ENCODE data around the gene HOXD11.

Gene HOXD11

DNA sequence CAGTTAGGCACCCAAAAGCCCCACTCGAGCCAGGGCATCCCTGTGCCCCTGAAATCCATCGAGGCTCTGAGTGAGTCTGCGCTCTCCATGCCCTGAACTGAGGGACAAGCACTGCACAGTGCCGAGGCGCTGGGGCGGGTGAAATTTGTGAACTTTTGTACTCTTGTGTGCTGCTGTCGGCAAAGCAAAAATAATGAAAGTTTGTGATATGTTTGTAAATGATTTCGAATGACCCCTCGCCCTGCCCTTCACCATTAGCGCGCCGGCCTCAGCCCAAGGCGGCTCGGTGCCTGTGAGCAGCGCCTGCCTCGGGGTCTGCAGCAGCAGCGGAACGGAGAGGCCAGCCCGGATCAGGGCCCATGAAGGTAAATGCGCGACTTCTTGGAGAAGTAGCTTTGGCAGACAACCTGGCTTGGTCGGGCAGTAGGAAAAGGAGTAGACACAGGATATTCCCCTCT is 42.4 kb downstream of the HOXD11 start:
- no peak for TF ChIP-seq NFIC (IDR thresholded peaks at IDR 0.05)

DNA sequence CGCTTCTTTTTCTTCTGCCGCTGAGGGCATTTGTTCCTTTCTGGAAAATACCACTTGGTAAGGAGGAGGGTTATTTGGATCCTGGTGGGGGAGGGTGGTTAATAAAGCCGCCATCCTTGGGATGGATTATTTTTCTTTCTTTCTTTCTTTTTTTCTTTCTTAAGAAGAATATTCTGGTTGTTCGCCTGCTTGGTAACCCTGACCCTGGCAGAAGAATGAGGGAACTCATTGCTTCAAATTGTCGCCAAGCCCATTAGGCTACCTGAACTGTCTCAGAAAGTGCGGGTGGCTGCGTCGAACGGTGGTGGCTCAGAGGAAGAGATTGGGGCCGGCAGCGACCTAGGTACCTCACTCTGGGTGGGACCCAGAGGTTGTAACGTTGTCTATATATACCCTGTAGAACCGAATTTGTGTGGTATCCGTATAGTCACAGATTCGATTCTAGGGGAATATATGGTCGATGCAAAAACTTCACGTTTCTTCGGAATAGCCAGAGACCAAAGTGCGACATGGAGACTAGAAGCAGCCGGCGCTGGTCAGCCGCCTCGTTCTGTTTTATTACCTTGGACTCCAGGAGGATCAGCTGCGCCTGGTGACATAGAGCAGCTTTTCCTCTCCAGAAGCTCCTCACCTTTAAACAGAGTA is 43.0 kb downstream of the HOXD11 start:
- TF ChIP-seq ZBTB7A (IDR thresholded peaks at IDR 0.05; ENCODE audit: low read depth): no peak
- TF ChIP-seq YY1 (IDR thresholded peaks at IDR 0.05; ENCODE audit: low read depth): no peak
- TF ChIP-seq, protein P1, sequence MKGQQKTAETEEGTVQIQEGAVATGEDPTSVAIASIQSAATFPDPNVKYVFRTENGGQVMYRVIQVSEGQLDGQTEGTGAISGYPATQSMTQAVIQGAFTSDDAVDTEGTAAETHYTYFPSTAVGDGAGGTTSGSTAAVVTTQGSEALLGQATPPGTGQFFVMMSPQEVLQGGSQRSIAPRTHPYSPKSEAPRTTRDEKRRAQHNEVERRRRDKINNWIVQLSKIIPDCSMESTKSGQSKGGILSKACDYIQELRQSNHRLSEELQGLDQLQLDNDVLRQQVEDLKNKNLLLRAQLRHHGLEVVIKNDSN (IDR thresholded peaks at IDR 0.05): no peak

DNA sequence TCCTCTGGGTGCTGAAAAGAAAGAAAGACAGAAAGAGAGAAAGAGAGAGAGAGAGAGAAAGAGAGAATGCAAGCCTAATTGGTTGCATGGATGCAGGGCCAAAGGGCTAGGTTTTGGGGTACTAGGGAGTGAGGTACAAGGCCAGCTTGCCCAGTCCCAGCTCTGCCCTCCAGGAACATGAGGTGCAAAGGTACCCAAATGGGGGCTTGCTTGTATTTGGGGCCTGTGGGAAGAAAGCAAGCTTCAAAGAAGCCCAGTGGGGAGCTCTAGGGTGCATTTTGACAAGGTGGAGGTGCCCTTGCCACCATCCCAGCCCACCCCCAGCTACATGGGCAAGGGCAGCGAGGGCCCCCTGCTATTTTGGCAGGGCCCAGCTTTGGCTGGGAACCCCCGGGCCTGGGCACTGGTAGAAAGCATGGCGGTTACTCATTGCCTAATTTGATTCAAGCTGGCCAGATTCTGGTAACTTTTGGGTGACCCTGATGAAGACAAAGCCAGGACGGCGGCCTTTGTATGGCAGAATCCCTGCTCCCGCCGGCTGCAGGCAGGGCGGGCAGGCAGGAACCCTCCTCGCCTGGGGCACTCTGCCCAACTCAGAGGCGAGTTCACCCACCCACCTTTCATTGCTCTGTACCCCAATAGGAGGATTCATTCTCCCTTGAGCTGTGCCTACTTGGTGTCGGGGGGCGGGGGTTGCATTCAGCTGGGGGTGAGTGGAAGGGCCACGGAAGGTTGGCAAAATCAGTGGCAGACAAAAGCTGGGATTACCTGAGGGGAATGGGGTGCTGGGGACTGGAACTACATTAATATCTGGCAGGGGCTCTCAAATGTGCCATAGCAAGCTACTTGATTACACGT is 43.7 kb downstream of the HOXD11 start:
- TF ChIP-seq ZBTB7A (IDR thresholded peaks at IDR 0.05; ENCODE audit: low read depth): no peak
- TF ChIP-seq, protein P2, sequence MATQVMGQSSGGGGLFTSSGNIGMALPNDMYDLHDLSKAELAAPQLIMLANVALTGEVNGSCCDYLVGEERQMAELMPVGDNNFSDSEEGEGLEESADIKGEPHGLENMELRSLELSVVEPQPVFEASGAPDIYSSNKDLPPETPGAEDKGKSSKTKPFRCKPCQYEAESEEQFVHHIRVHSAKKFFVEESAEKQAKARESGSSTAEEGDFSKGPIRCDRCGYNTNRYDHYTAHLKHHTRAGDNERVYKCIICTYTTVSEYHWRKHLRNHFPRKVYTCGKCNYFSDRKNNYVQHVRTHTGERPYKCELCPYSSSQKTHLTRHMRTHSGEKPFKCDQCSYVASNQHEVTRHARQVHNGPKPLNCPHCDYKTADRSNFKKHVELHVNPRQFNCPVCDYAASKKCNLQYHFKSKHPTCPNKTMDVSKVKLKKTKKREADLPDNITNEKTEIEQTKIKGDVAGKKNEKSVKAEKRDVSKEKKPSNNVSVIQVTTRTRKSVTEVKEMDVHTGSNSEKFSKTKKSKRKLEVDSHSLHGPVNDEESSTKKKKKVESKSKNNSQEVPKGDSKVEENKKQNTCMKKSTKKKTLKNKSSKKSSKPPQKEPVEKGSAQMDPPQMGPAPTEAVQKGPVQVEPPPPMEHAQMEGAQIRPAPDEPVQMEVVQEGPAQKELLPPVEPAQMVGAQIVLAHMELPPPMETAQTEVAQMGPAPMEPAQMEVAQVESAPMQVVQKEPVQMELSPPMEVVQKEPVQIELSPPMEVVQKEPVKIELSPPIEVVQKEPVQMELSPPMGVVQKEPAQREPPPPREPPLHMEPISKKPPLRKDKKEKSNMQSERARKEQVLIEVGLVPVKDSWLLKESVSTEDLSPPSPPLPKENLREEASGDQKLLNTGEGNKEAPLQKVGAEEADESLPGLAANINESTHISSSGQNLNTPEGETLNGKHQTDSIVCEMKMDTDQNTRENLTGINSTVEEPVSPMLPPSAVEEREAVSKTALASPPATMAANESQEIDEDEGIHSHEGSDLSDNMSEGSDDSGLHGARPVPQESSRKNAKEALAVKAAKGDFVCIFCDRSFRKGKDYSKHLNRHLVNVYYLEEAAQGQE (IDR thresholded peaks at IDR 0.05; ENCODE audit: low read depth): no peak
- TF ChIP-seq, protein P3, sequence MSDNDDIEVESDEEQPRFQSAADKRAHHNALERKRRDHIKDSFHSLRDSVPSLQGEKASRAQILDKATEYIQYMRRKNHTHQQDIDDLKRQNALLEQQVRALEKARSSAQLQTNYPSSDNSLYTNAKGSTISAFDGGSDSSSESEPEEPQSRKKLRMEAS (IDR thresholded peaks at IDR 0.05): no peak
- no peak for TF ChIP-seq TCF12 (IDR thresholded peaks at IDR 0.05; ENCODE audit: low read depth)
- no peak for TF ChIP-seq CEBPB (IDR thresholded peaks at IDR 0.05)
- TF ChIP-seq TEAD4 (IDR thresholded peaks at IDR 0.05): no peak
- no peak for TF ChIP-seq YY1 (IDR thresholded peaks at IDR 0.05; ENCODE audit: low read depth)
- no peak for TF ChIP-seq CREB1 (IDR thresholded peaks at IDR 0.05; ENCODE audit: low read depth)
- TF ChIP-seq RAD21 (IDR thresholded peaks at IDR 0.05; ENCODE audit: low read depth): no peak
- no peak for TF ChIP-seq NFIC (IDR thresholded peaks at IDR 0.05)
- TF ChIP-seq TAF1 (IDR thresholded peaks at IDR 0.05; ENCODE audit: low read depth): no peak
- TF ChIP-seq, protein P1 (IDR thresholded peaks at IDR 0.05): no peak
- TF ChIP-seq EP300 (IDR thresholded peaks at IDR 0.05; ENCODE audit: borderline replicate concordance): no peak
- no peak for TF ChIP-seq FOXM1 (IDR thresholded peaks at IDR 0.05; ENCODE audit: borderline replicate concordance, low read depth)
- no peak for TF ChIP-seq EGR1 (IDR thresholded peaks at IDR 0.05)

DNA sequence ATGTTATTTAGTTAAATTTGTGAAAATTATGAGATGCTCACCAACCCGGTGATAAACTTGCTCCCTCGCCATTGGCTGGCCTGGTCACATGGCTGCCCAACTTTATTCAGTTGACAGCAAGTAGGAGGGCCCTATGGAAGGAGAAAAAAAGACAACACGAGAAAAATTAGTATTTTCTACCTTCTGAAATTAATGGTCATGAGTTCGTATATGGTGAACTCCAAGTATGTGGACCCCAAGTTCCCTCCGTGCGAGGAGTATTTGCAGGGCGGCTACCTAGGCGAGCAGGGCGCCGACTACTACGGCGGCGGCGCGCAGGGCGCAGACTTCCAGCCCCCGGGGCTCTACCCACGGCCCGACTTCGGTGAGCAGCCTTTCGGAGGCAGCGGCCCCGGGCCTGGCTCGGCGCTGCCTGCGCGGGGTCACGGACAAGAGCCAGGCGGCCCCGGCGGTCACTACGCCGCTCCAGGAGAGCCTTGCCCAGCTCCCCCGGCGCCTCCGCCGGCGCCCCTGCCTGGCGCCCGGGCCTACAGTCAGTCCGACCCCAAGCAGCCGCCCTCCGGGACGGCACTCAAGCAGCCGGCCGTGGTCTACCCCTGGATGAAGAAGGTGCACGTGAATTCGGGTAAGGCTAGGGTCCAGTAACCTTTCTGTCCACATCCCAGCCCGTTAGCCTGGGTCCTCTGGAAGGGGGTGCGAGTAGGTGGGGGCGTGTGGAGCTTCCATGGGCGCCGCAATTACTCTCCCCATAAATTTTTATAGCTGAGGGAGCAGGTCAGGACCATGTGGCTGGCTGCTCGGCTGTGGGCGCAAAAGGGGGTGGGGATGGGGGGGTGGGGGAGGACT is 44.6 kb downstream of the HOXD11 start, which contains the start of gene HOXD4:
HOXD4 (plus strand) TSS at position 109 of the 846 bp plus-strand sequence; CDS start at position 193, 84 bp downstream.
- no peak for TF ChIP-seq FOXM1 (IDR thresholded peaks at IDR 0.05; ENCODE audit: borderline replicate concordance, low read depth)
- TF ChIP-seq TEAD4 (IDR thresholded peaks at IDR 0.05): no peak

DNA sequence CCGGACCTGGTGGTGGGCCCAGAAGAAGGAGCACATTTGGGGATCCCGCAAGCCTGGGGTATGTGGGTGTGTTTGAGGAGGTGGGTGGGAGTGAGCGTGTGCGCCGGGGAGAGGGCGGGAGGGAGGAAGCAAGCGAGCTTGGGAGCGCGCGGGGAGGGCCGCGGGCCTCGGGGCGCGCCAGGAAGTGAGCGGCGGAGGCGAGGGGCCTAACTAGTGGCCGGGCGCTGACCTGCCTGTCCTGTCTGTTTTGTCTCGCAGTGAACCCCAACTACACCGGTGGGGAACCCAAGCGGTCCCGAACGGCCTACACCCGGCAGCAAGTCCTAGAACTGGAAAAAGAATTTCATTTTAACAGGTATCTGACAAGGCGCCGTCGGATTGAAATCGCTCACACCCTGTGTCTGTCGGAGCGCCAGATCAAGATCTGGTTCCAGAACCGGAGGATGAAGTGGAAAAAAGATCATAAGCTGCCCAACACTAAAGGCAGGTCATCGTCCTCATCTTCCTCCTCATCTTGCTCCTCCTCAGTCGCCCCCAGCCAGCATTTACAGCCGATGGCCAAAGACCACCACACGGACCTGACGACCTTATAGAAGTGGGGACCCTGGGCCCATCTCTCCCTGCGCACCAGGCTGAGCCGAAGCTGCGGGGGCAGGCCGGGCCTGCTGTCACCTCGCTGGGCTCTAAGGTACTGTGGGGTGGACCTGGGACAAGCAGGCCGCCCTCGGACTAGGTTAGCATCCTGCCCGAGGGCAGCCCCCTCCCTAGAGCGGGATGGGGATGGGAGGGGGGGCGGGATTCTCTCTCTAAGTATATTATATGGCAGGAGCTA is 45.5 kb downstream of the HOXD11 start:
- TF ChIP-seq ZBTB7A (IDR thresholded peaks at IDR 0.05; ENCODE audit: low read depth) (no peak), CEBPB (IDR thresholded peaks at IDR 0.05) (no peak)
- TF ChIP-seq, protein P2 (IDR thresholded peaks at IDR 0.05; ENCODE audit: low read depth): no peak
- TF ChIP-seq, protein P1 (IDR thresholded peaks at IDR 0.05): no peak

All from Ishikawa (cell line).